ENCODE results near the gene SS18. TPM values are rescaled to one million over a fixed set of nuclear protein-coding genes. Genes with fewer than 3 reads are reported as not detected.

SS18 gene
- total RNA-seq, 2 donors from 2014 or later: 94.7 to 158 TPM

- Histone ChIP-seq H3K36me3 (no peaks in the 10 kb centered on the region), H3K4me1 (replicated peaks) (no peaks in the 10 kb centered on the region), H3K27ac (no peak overlapping the region), H3K27me3 (replicated peaks; ENCODE audit: insufficient read depth) (no peaks in the 10 kb centered on the region), H3K4me3 (no peak overlapping the region), H3K9me3 (no peaks in the 10 kb centered on the region)
- intact Hi-C loops (cut with DNase I): no loop called here
- TF ChIP-seq CTCF (IDR thresholded peaks at IDR 0.05): no peak
- no peak for TF ChIP-seq POLR2AphosphoS5 (IDR thresholded peaks at IDR 0.05)
- no peak for TF ChIP-seq POLR2A (IDR thresholded peaks at IDR 0.05)
- DNase-seq (ENCODE audit: low spot score): no peak
- 91% methylated on average over 8 of the region's 8 CpGs for WGBS
Observed at GRCh38 chr18:25990473-25990872, 99.9 kb downstream of the SS18 start.

- DNase-seq (ENCODE audit: low spot score): no peak
- TF ChIP-seq POLR2A (IDR thresholded peaks at IDR 0.05): no peak
- TF ChIP-seq CTCF (IDR thresholded peaks at IDR 0.05): no peak
- no peak for TF ChIP-seq POLR2AphosphoS5 (IDR thresholded peaks at IDR 0.05)
- no peaks in the 10 kb centered on the region for H3K36me3 ChIP-seq
- H3K4me1 ChIP-seq (replicated peaks): no peaks in the 10 kb centered on the region
- WGBS: 23% methylated on average over 1 of the region's 1 CpG
- H3K27ac ChIP-seq: no peak overlapping the region
- no peak overlapping the region for H3K4me3 ChIP-seq
- H3K9me3 ChIP-seq: no peaks in the 10 kb centered on the region
- intact Hi-C loops (cut with DNase I): no loop called here
- H3K27me3 ChIP-seq (replicated peaks; ENCODE audit: insufficient read depth): no peaks in the 10 kb centered on the region
Observed at GRCh38 chr18:25985707-25986394, 104.6 kb downstream of the SS18 start.

- H3K4me3 ChIP-seq: no peak overlapping the region
- no peak for DNase-seq (ENCODE audit: low spot score)
- no peaks in the 10 kb centered on the region for H3K36me3 ChIP-seq
- no peak overlapping the region for H3K27ac ChIP-seq
- intact Hi-C loops (cut with DNase I): no loop called here
- no peaks in the 10 kb centered on the region for H3K4me1 ChIP-seq (replicated peaks)
- no peaks in the 10 kb centered on the region for H3K9me3 ChIP-seq
- no peaks in the 10 kb centered on the region for H3K27me3 ChIP-seq (replicated peaks; ENCODE audit: insufficient read depth)
- WGBS: 90% methylated on average over 2 of the region's 2 CpGs
- TF ChIP-seq POLR2A (IDR thresholded peaks at IDR 0.05) (no peak), CTCF (IDR thresholded peaks at IDR 0.05) (no peak), POLR2AphosphoS5 (IDR thresholded peaks at IDR 0.05) (no peak)
Observed at GRCh38 chr18:25983730-25984129, 106.7 kb downstream of the SS18 start.

GRCh38 chr18:25982961-25983360, 107.5 kb downstream of the SS18 start:
- 64% methylated on average over 3 of the region's 3 CpGs for WGBS
- TF ChIP-seq POLR2A (IDR thresholded peaks at IDR 0.05) (no peak), CTCF (IDR thresholded peaks at IDR 0.05) (no peak), POLR2AphosphoS5 (IDR thresholded peaks at IDR 0.05) (no peak)
- H3K27ac ChIP-seq: no peak overlapping the region
- no peaks in the 10 kb centered on the region for H3K4me1 ChIP-seq (replicated peaks)
- intact Hi-C loops (cut with DNase I): no loop called here
- DNase-seq (ENCODE audit: low spot score): no peak
- H3K27me3 ChIP-seq (replicated peaks; ENCODE audit: insufficient read depth): no peaks in the 10 kb centered on the region
- no peaks in the 10 kb centered on the region for H3K9me3 ChIP-seq
- no peaks in the 10 kb centered on the region for H3K36me3 ChIP-seq
- H3K4me3 ChIP-seq: no peak overlapping the region

- no peaks in the 10 kb centered on the region for H3K36me3 ChIP-seq
- no peak for DNase-seq (ENCODE audit: low spot score)
- no peak overlapping the region for H3K4me3 ChIP-seq
- no peaks in the 10 kb centered on the region for H3K9me3 ChIP-seq
- no peaks in the 10 kb centered on the region for H3K4me1 ChIP-seq (replicated peaks)
- no peaks in the 10 kb centered on the region for H3K27me3 ChIP-seq (replicated peaks; ENCODE audit: insufficient read depth)
- no peak overlapping the region for H3K27ac ChIP-seq
- WGBS: 30% methylated on average over 1 of the region's 1 CpG
- TF ChIP-seq CTCF (IDR thresholded peaks at IDR 0.05) (no peak), POLR2A (IDR thresholded peaks at IDR 0.05) (no peak), POLR2AphosphoS5 (IDR thresholded peaks at IDR 0.05) (no peak)
- intact Hi-C loops (cut with DNase I): no loop called here
Observed at GRCh38 chr18:25982153-25982552, 108.3 kb downstream of the SS18 start.
